ENCODE measurements around the gene AHSG. TPM values are rescaled to one million over a fixed set of nuclear protein-coding genes. Genes with fewer than 3 reads are reported as not detected.

Gene AHSG
- total RNA-seq, 2 donors from 2014 or later: not detected

- H3K4me3 ChIP-seq: no peak overlapping the region
- no peaks in the 10 kb centered on the region for H3K27me3 ChIP-seq
- no peaks in the 10 kb centered on the region for H3K9me3 ChIP-seq
- H3K4me1 ChIP-seq: no peaks in the 10 kb centered on the region
- no peak for DNase-seq (ENCODE audit: low spot score)
- no peaks in the 10 kb centered on the region for H3K36me3 ChIP-seq
- no peak for TF ChIP-seq CTCF (IDR thresholded peaks at IDR 0.05)
- H3K27ac ChIP-seq: no peak overlapping the region
These were observed 38.9 kb downstream of the AHSG start for GRCh38 chr3:186651678-186652215.

GRCh38 chr3:186653080-186653707 is 40.3 kb downstream of the AHSG start:
- Histone ChIP-seq H3K36me3 (no peaks in the 10 kb centered on the region), H3K27ac (no peak overlapping the region), H3K4me3 (no peak overlapping the region), H3K4me1 (no peaks in the 10 kb centered on the region), H3K27me3 (no peaks in the 10 kb centered on the region), H3K9me3 (no peaks in the 10 kb centered on the region)
- no peak for TF ChIP-seq CTCF (IDR thresholded peaks at IDR 0.05)
- no peak for DNase-seq (ENCODE audit: low spot score)

GRCh38 chr3:186653984-186654383 is 41.1 kb downstream of the AHSG start:
- DNase-seq (ENCODE audit: low spot score): no peak
- no peak for TF ChIP-seq CTCF (IDR thresholded peaks at IDR 0.05)
- H3K36me3 ChIP-seq: no peaks in the 10 kb centered on the region
- no peaks in the 10 kb centered on the region for H3K27me3 ChIP-seq
- no peaks in the 10 kb centered on the region for H3K4me1 ChIP-seq
- H3K4me3 ChIP-seq: no peak overlapping the region
- H3K9me3 ChIP-seq: no peaks in the 10 kb centered on the region
- no peak overlapping the region for H3K27ac ChIP-seq

GRCh38 chr3:186663361-186664118 is 50.7 kb downstream of the AHSG start:
- TF ChIP-seq CTCF (IDR thresholded peaks at IDR 0.05): no peak
- no peaks in the 10 kb centered on the region for H3K4me1 ChIP-seq
- H3K27ac ChIP-seq: no peak overlapping the region
- no peak overlapping the region for H3K4me3 ChIP-seq
- no peak for DNase-seq (ENCODE audit: low spot score)
- H3K27me3 ChIP-seq: no peaks in the 10 kb centered on the region
- H3K36me3 ChIP-seq: no peaks in the 10 kb centered on the region
- no peaks in the 10 kb centered on the region for H3K9me3 ChIP-seq

- Histone ChIP-seq H3K9me3 (no peaks in the 10 kb centered on the region), H3K27ac (no peak overlapping the region), H3K36me3 (no peaks in the 10 kb centered on the region), H3K4me3 (no peak overlapping the region), H3K4me1 (no peaks in the 10 kb centered on the region), H3K27me3 (no peaks in the 10 kb centered on the region)
- no peak for DNase-seq (ENCODE audit: low spot score)
- no peak for TF ChIP-seq CTCF (IDR thresholded peaks at IDR 0.05)
These were observed 51.2 kb downstream of the AHSG start for GRCh38 chr3:186664119-186664495.
